Neural cell (in vitro differentiated cells): ENCODE data around the gene CAMK2G. TPM values are rescaled to one million over a fixed set of nuclear protein-coding genes. Genes with fewer than 3 reads are reported as not detected.

Source experiments
- H2AFZ ChIP-seq: fragments of 200-600, 300-800 bp; sonication (generic), shearing (Covaris generic); 2 replicates; pipeline ENCODE4 v1.6.0; 2014; ENCODE audit warnings: low read depth, mild to moderate bottlenecking, antibody characterized with exemption, low read length, moderate library complexity
- H3F3A ChIP-seq: fragments of 200-600 bp; shearing (Covaris generic); 2 replicates; pipeline ENCODE4 v1.6.1; 2016; ENCODE audit warnings: mild to moderate bottlenecking, moderate library complexity, mixed read lengths, antibody characterized with exemption, low read length; ENCODE audit not compliant: insufficient read depth, poor library complexity, severe bottlenecking
- H3K27ac ChIP-seq: fragments of 200-600, 300-800 bp; sonication (generic), shearing (Covaris generic); 2 replicates; pipeline ENCODE4 v1.5.1; 2014; ENCODE audit warnings: mild to moderate bottlenecking, low read length, moderate library complexity
- H3K27me3 ChIP-seq: fragments of 300-800, 200-600 bp; sonication (generic), shearing (Covaris generic); 2 replicates; pipeline ENCODE4 v1.6.0; 2014; ENCODE audit warnings: mild to moderate bottlenecking, low read depth, low read length, moderate library complexity; ENCODE audit not compliant: insufficient read depth
- H3K36me3 ChIP-seq: fragments of 300-800, 200-600 bp; sonication (generic), shearing (Covaris generic); 2 replicates; pipeline ENCODE4 v1.5.1; 2014; ENCODE audit warnings: mild to moderate bottlenecking, antibody characterized with exemption, low read length, moderate library complexity; ENCODE audit not compliant: insufficient read depth
- H3K4me2 ChIP-seq: fragments of 300-800, 200-600 bp; sonication (generic), shearing (Covaris generic); 2 replicates; pipeline ENCODE4 v1.6.0; 2014; ENCODE audit warnings: mild to moderate bottlenecking, low read length
- H3K4me3 ChIP-seq: fragments of 300-800, 200-600 bp; sonication (generic), shearing (Covaris generic); 2 replicates; pipeline ENCODE4 v1.5.1; 2014; ENCODE audit warnings: mild to moderate bottlenecking, low read length, moderate library complexity
- H3K79me2 ChIP-seq: fragments of 200-600 bp; shearing (Covaris generic); replicated peaks from 2 replicates; pipeline ENCODE4 v1.6.0; 2014; ENCODE audit warnings: mild to moderate bottlenecking, low read length, moderate library complexity; ENCODE audit not compliant: insufficient read depth
- H3K9ac ChIP-seq: fragments of 300-800, 200-600 bp; sonication (generic), shearing (Covaris generic); 2 replicates; pipeline ENCODE4 v1.6.1; 2016; ENCODE audit warnings: mild to moderate bottlenecking, low read length, mixed read lengths
- H3K9me2 ChIP-seq: fragments of 200-600 bp; shearing (Covaris generic); 2 replicates; pipeline ENCODE4 v1.6.1; 2016; ENCODE audit warnings: mild to moderate bottlenecking, low read length, mixed read lengths; ENCODE audit not compliant: insufficient read depth
- H3K9me3 ChIP-seq: fragments of 200-600, 300-800 bp; sonication (generic), shearing (Covaris generic); 2 replicates; pipeline ENCODE4 v1.6.1; 2016; ENCODE audit warnings: mild to moderate bottlenecking, mixed run types, low read length, moderate library complexity, mixed read lengths
- H4K20me1 ChIP-seq: fragments of 200-600 bp; shearing (Covaris generic); 2 replicates; pipeline ENCODE4 v1.6.1; 2016; ENCODE audit warnings: mild to moderate bottlenecking, mixed run types; ENCODE audit not compliant: insufficient read depth
- EP300 ChIP-seq: fragments of 450-650 bp; conservative IDR thresholded peaks from 2 replicates; pipeline ENCODE4 v1.6.1; 2014; ENCODE audit warnings: antibody characterized with exemption, mild to moderate bottlenecking, moderate library complexity; ENCODE audit not compliant: poor library complexity, severe bottlenecking
- EZH2 ChIP-seq: fragments of 200-600, 300-800 bp; shearing (Covaris generic), sonication (generic); IDR thresholded peaks from 2 replicates; pipeline ENCODE4 v1.6.1; 2014; ENCODE audit warnings: antibody characterized with exemption, low read length, borderline replicate concordance, mild to moderate bottlenecking; ENCODE audit not compliant: insufficient read depth, poor library complexity, severe bottlenecking
- MXI1 ChIP-seq: fragments of 450-650 bp; conservative IDR thresholded peaks from 2 replicates; pipeline ENCODE4 v1.6.1; 2014; ENCODE audit warnings: antibody characterized with exemption, mild to moderate bottlenecking; ENCODE audit not compliant: poor library complexity, severe bottlenecking
- POLR2AphosphoS5 ChIP-seq: IDR thresholded peaks from 2 replicates; pipeline ENCODE4 v1.6.1; 2012
- RAD21 ChIP-seq: fragments of 450-650 bp; conservative IDR thresholded peaks from 2 replicates; pipeline ENCODE4 v1.6.1; 2014; ENCODE audit warnings: antibody characterized with exemption, mild to moderate bottlenecking, moderate library complexity
- SMC3 ChIP-seq: fragments of 450-650 bp; conservative IDR thresholded peaks from 2 replicates; pipeline ENCODE4 v1.6.1; 2014; ENCODE audit warnings: antibody characterized with exemption, mild to moderate bottlenecking, moderate library complexity; ENCODE audit not compliant: poor library complexity
- TAF1 ChIP-seq: IDR thresholded peaks from 2 replicates; pipeline ENCODE4 v1.6.1; 2012; ENCODE audit warnings: low read depth
- polyA plus RNA-seq: library from polyadenylated mRNA; depleted of rRNA; stranded (reverse); fragments of >200 nt; gene quantifications from 2 replicates; pipeline ENCODE4 v1.2.3, GENCODE V29; 2014
- TF ChIP-seq, protein P1 (sequence below): fragments of 450-650 bp; IDR thresholded peaks from 2 replicates; pipeline ENCODE4 v1.5.1; 2014; ENCODE audit warnings: antibody characterized with exemption, mild to moderate bottlenecking, moderate library complexity; ENCODE audit not compliant: poor library complexity, severe bottlenecking
- TF ChIP-seq, protein P2 (sequence below): IDR thresholded peaks from 2 replicates; pipeline ENCODE4 v1.6.1; 2012; ENCODE audit warnings: borderline replicate concordance

The CAMK2G gene
- polyA plus RNA-seq, 1 donor from 2014 or later, result 55.4 TPM

DNA sequence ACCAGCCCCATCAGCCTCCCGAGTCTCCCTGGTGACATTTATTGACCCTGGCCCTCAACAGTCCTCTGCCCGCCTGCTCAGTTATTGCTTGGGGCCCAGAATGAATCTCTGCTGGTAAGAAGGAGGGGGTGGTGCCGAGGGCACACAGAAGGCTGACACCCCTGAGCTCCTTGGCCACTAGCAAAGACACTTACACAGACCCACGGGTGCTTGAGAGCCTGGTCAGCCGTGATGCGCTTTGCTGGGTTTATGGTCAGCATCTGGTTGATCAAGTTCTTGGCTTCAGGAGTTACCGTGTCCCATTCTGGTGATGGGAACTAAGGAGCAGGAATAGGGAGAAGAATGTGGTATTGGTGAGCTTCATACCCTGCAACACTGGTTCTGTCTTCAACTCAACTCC lies 27.3 kb downstream of the CAMK2G start:
- Histone ChIP-seq H3K27me3 (no peaks in the 10 kb centered on the region), H3K9me2 (no peaks in the 10 kb centered on the region), H3K9me3 (no peaks in the 10 kb centered on the region), H3K79me2 (no peaks in the 10 kb centered on the region), H3K9ac (no peak overlapping the region), H3K4me3 (no peak overlapping the region), H3K4me2 (no peak overlapping the region), H4K20me1 (no peaks in the 10 kb centered on the region), H2AFZ (no peak overlapping the region), H3F3A (no peaks in the 10 kb centered on the region), H3K36me3 (no peaks in the 10 kb centered on the region), H3K27ac (no peak overlapping the region)
- no peak for TF ChIP-seq EP300
- TF ChIP-seq, protein P1, sequence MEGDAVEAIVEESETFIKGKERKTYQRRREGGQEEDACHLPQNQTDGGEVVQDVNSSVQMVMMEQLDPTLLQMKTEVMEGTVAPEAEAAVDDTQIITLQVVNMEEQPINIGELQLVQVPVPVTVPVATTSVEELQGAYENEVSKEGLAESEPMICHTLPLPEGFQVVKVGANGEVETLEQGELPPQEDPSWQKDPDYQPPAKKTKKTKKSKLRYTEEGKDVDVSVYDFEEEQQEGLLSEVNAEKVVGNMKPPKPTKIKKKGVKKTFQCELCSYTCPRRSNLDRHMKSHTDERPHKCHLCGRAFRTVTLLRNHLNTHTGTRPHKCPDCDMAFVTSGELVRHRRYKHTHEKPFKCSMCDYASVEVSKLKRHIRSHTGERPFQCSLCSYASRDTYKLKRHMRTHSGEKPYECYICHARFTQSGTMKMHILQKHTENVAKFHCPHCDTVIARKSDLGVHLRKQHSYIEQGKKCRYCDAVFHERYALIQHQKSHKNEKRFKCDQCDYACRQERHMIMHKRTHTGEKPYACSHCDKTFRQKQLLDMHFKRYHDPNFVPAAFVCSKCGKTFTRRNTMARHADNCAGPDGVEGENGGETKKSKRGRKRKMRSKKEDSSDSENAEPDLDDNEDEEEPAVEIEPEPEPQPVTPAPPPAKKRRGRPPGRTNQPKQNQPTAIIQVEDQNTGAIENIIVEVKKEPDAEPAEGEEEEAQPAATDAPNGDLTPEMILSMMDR, result no peak
- TF ChIP-seq, protein P2, sequence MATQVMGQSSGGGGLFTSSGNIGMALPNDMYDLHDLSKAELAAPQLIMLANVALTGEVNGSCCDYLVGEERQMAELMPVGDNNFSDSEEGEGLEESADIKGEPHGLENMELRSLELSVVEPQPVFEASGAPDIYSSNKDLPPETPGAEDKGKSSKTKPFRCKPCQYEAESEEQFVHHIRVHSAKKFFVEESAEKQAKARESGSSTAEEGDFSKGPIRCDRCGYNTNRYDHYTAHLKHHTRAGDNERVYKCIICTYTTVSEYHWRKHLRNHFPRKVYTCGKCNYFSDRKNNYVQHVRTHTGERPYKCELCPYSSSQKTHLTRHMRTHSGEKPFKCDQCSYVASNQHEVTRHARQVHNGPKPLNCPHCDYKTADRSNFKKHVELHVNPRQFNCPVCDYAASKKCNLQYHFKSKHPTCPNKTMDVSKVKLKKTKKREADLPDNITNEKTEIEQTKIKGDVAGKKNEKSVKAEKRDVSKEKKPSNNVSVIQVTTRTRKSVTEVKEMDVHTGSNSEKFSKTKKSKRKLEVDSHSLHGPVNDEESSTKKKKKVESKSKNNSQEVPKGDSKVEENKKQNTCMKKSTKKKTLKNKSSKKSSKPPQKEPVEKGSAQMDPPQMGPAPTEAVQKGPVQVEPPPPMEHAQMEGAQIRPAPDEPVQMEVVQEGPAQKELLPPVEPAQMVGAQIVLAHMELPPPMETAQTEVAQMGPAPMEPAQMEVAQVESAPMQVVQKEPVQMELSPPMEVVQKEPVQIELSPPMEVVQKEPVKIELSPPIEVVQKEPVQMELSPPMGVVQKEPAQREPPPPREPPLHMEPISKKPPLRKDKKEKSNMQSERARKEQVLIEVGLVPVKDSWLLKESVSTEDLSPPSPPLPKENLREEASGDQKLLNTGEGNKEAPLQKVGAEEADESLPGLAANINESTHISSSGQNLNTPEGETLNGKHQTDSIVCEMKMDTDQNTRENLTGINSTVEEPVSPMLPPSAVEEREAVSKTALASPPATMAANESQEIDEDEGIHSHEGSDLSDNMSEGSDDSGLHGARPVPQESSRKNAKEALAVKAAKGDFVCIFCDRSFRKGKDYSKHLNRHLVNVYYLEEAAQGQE, result no peak
- no peak for TF ChIP-seq POLR2AphosphoS5
- TF ChIP-seq TAF1, result no peak
- TF ChIP-seq EZH2, result no peak
- no peak for TF ChIP-seq MXI1
- TF ChIP-seq RAD21, result no peak
- no peak for TF ChIP-seq SMC3

DNA sequence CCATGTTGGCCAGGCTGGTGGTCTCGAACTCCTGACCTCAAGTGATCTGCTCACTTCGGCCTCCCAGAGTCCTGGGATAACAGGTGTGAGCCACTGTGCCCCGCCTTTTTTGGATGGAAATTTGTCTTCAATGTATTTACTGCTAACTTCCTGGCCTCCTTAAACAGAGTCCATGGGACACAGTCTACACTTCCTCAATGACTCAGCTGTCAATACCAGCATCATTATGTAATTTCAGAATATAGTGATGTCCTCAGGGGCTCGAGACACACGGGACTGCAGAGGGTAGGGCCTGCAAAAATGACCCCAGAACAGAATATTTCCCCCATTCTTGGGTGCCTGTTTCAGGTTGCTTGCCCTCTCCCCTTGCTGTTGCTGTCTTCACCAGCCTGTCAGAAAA lies 31.1 kb downstream of the CAMK2G start:
- Histone ChIP-seq H3K36me3 (no peaks in the 10 kb centered on the region), H3K9ac (no peak overlapping the region), H4K20me1 (no peaks in the 10 kb centered on the region), H3K9me2 (no peaks in the 10 kb centered on the region), H3K27ac (no peak overlapping the region), H3K79me2 (no peaks in the 10 kb centered on the region), H3F3A (no peaks in the 10 kb centered on the region), H3K4me2 (no peak overlapping the region), H3K9me3 (no peaks in the 10 kb centered on the region), H3K4me3 (no peak overlapping the region), H3K27me3 (no peaks in the 10 kb centered on the region), H2AFZ (no peak overlapping the region)
- TF ChIP-seq RAD21 (no peak), EZH2 (no peak), TAF1 (no peak), EP300 (no peak), POLR2AphosphoS5 (no peak), SMC3 (no peak), MXI1 (no peak)
- TF ChIP-seq, protein P2, result no peak
- TF ChIP-seq, protein P1, result no peak
